HepG2 (cell line): ENCODE results near the gene GNG13. TPM values are rescaled to one million over a fixed set of nuclear protein-coding genes. Genes with fewer than 3 reads are reported as not detected.
A peak's percentile ranks its signal among the peaks of the same experiment; 100 is the strongest.

Experiments
- AGO1 ChIP-seq: fragments of 200-400 bp; formaldehyde crosslinking; IDR thresholded peaks from 2 replicates; pipeline ENCODE4 v1.6.1; 2017; ENCODE audit warnings: mild to moderate bottlenecking, low read depth, low read length, moderate library complexity; ENCODE audit not compliant: poor library complexity, severe bottlenecking
- ATF7-NPFF ChIP-seq: sonication (generic); formaldehyde crosslinking; IDR thresholded peaks from 2 replicates; pipeline ENCODE4 v1.8.1; 2023; ENCODE audit warnings: mild to moderate bottlenecking, low read depth, missing genetic modification reagents, moderate library complexity
- ELK4 ChIP-seq: sonication (generic); formaldehyde crosslinking; IDR thresholded peaks from 2 replicates; pipeline ENCODE4 v1.9.0; 2021; ENCODE audit warnings: missing genetic modification reagents, borderline replicate concordance
- MYC ChIP-seq: sonication (generic); formaldehyde crosslinking; IDR thresholded peaks from 2 replicates; pipeline ENCODE4 v1.9.0; 2021; ENCODE audit warnings: missing genetic modification reagents, borderline replicate concordance
- PHF8 ChIP-seq: sonication (generic); formaldehyde crosslinking; IDR thresholded peaks from 2 replicates; pipeline ENCODE4 v1.5.0; 2020; ENCODE audit warnings: missing genetic modification reagents
- SAP130 ChIP-seq: IDR thresholded peaks from 2 replicates; pipeline ENCODE4 v1.6.1; 2016; ENCODE audit warnings: low read depth
- ZKSCAN1 ChIP-seq: fragments of 150-350 bp; IDR thresholded peaks from 2 replicates; pipeline ENCODE4 v1.6.1; 2014; ENCODE audit warnings: low read length
- ZNF225 ChIP-seq: sonication (generic); formaldehyde crosslinking; IDR thresholded peaks from 2 replicates; pipeline ENCODE4 v1.4.0; 2020; ENCODE audit warnings: mild to moderate bottlenecking, missing genetic modification reagents
- ZNF350 ChIP-seq: sonication (generic); formaldehyde crosslinking; IDR thresholded peaks from 2 replicates; pipeline ENCODE4 v1.4.0; 2020; ENCODE audit warnings: mild to moderate bottlenecking, low read depth, missing genetic modification reagents, borderline replicate concordance
- ZNF468 ChIP-seq: sonication (generic); formaldehyde crosslinking; IDR thresholded peaks from 2 replicates; pipeline ENCODE4 v1.8.0; 2022; ENCODE audit warnings: mild to moderate bottlenecking, moderate library complexity, missing genetic modification reagents
- ZNF574 ChIP-seq: sonication (generic); formaldehyde crosslinking; IDR thresholded peaks from 2 replicates; pipeline ENCODE4 v1.4.0; 2020; ENCODE audit warnings: missing genetic modification reagents
- ZNF616 ChIP-seq: sonication (generic); formaldehyde crosslinking; IDR thresholded peaks from 2 replicates; pipeline ENCODE4 v1.5.0; 2020; ENCODE audit warnings: low read depth, mild to moderate bottlenecking, missing genetic modification reagents
- ZNF713 ChIP-seq: sonication (generic); formaldehyde crosslinking; IDR thresholded peaks from 2 replicates; pipeline ENCODE4 v1.4.0; 2020; ENCODE audit warnings: mild to moderate bottlenecking, missing genetic modification reagents
- ZNF768 ChIP-seq: sonication (generic); formaldehyde crosslinking; IDR thresholded peaks from 2 replicates; pipeline ENCODE4 v1.4.0; 2020; ENCODE audit warnings: missing genetic modification reagents
- polyA plus RNA-seq, 8 experiments: library from polyadenylated mRNA; depleted of rRNA in 3 of 8; stranded (reverse) in 7 of 8; unstranded in 1 of 8; fragments of >200 nt; fragmentation: Illumina TruSeq in 4 of 8; extraction: Trizol in 4 of 8; gene quantifications; 2 replicates each; pipeline versions ENCODE4 v1.2.1 to v1.2.3, GENCODE V29; 2011 to 2016; ENCODE audit warnings: low read depth in 4 of 8, missing spikeins in 1 of 8, mixed read lengths in 1 of 8; ENCODE audit not compliant: insufficient read depth in 1 of 8
- total RNA-seq, 5 experiments: library from RNA; depleted of rRNA; stranded (reverse); fragments of >200 nt; fragmentation: Illumina TruSeq; extraction: Trizol; gene quantifications; 2 replicates each; pipeline ENCODE4 v1.2.3, GENCODE V29; 2016; ENCODE audit warnings: low read depth in 1 of 5
- TF ChIP-seq, protein P1 (sequence below): sonication (generic); formaldehyde crosslinking; IDR thresholded peaks from 2 replicates; pipeline ENCODE4 v1.5.1; 2020; ENCODE audit warnings: mild to moderate bottlenecking, missing genetic modification reagents
- TF ChIP-seq, protein P2 (sequence below): sonication (generic); formaldehyde crosslinking; IDR thresholded peaks from 2 replicates; pipeline ENCODE4 v1.4.0; 2020; ENCODE audit warnings: low read depth, mild to moderate bottlenecking, missing genetic modification reagents
- TF ChIP-seq, protein P3 (sequence below): sonication (generic); formaldehyde crosslinking; IDR thresholded peaks from 2 replicates; pipeline ENCODE4 v1.4.0; 2020; ENCODE audit warnings: missing genetic modification reagents

Gene GNG13
- total and polyA plus RNA-seq, 2 of the 13 experiments (the other 11 are each of a cell fraction or from before 2014, with no cell fraction given) = not detected

GRCh38 chr16:787321-787966 lies 13.1 kb downstream of the GNG13 start (continued):
- TF ChIP-seq, protein P1, sequence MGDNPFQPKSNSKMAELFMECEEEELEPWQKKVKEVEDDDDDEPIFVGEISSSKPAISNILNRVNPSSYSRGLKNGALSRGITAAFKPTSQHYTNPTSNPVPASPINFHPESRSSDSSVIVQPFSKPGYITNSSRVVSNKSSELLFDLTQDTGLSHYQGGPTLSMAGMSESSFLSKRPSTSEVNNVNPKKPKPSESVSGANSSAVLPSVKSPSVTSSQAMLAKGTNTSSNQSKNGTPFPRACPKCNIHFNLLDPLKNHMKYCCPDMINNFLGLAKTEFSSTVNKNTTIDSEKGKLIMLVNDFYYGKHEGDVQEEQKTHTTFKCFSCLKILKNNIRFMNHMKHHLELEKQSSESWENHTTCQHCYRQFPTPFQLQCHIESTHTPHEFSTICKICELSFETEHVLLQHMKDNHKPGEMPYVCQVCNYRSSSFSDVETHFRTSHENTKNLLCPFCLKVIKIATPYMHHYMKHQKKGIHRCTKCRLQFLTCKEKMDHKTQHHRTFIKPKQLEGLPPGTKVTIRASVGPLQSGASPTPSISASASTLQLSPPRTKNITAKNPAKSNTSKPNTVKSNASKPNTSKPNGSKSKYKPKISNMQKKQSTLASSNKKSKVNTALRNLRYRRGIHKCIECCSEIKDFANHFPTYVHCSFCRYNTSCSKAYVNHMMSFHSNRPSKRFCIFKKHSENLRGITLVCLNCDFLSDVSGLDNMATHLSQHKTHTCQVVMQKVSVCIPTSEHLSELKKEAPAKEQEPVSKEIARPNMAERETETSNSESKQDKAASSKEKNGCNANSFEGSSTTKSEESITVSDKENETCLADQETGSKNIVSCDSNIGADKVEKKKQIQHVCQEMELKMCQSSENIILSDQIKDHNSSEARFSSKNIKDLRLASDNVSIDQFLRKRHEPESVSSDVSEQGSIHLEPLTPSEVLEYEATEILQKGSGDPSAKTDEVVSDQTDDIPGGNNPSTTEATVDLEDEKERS (CRISPR knock-in tag) = no peak
- TF ChIP-seq SAP130 (CRISPR knock-in tag) (peak; percentile 9; the same call in 1 of the 2 replicates), ATF7-NPFF (CRISPR knock-in tag) (peak; percentile 39; the same call in 1 of the 2 replicates), ZNF713 (CRISPR knock-in tag) (no peak), PHF8 (CRISPR knock-in tag) (peak; percentile 8; the same call in 1 of the 2 replicates), ZNF768 (CRISPR knock-in tag) (0 out of 2 replicates have a peak, but pooled peaks have one; percentile 4), ZNF616 (CRISPR knock-in tag) (0 out of 2 replicates have a peak, but pooled peaks have one; percentile 45), ZKSCAN1 (peak; percentile 72), ELK4 (CRISPR knock-in tag) (no peak), ZNF574 (CRISPR knock-in tag) (no peak), MYC (CRISPR knock-in tag) (no peak), ZNF350 (CRISPR knock-in tag) (no peak), AGO1 (peak; percentile 32), ZNF468 (CRISPR knock-in tag) (peak; percentile 46; the same call in 1 of the 2 replicates), ZNF225 (CRISPR knock-in tag) (0 out of 2 replicates have a peak, but pooled peaks have one; percentile 65)
- TF ChIP-seq, protein P2, sequence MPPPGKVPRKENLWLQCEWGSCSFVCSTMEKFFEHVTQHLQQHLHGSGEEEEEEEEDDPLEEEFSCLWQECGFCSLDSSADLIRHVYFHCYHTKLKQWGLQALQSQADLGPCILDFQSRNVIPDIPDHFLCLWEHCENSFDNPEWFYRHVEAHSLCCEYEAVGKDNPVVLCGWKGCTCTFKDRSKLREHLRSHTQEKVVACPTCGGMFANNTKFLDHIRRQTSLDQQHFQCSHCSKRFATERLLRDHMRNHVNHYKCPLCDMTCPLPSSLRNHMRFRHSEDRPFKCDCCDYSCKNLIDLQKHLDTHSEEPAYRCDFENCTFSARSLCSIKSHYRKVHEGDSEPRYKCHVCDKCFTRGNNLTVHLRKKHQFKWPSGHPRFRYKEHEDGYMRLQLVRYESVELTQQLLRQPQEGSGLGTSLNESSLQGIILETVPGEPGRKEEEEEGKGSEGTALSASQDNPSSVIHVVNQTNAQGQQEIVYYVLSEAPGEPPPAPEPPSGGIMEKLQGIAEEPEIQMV (CRISPR knock-in tag) = no peak
- TF ChIP-seq, protein P3, sequence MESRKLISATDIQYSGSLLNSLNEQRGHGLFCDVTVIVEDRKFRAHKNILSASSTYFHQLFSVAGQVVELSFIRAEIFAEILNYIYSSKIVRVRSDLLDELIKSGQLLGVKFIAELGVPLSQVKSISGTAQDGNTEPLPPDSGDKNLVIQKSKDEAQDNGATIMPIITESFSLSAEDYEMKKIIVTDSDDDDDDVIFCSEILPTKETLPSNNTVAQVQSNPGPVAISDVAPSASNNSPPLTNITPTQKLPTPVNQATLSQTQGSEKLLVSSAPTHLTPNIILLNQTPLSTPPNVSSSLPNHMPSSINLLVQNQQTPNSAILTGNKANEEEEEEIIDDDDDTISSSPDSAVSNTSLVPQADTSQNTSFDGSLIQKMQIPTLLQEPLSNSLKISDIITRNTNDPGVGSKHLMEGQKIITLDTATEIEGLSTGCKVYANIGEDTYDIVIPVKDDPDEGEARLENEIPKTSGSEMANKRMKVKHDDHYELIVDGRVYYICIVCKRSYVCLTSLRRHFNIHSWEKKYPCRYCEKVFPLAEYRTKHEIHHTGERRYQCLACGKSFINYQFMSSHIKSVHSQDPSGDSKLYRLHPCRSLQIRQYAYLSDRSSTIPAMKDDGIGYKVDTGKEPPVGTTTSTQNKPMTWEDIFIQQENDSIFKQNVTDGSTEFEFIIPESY (CRISPR knock-in tag) = peak; percentile 56; the same call in 1 of the 2 replicates
